Measurements from ENCODE around the gene NDUFB6.

- no peak for TF ChIP-seq PML (IDR thresholded peaks at IDR 0.05; ENCODE audit: low read length)
- TF ChIP-seq CTCF (IDR thresholded peaks at IDR 0.05 in 2 of 3, conservative IDR thresholded peaks at IDR 0.05 in 1 of 3; ENCODE audit: control insufficient read depth in 2 of 3, extremely low read depth in 1 of 3, insufficient read depth in 1 of 3, low read depth in 3 of 3, low read length in 3 of 3): no peak
- no peak for TF ChIP-seq MAX (IDR thresholded peaks at IDR 0.05; ENCODE audit: low read depth, low read length)
Observed at GRCh38 chr9:32554591-32554990, 18.4 kb downstream of the NDUFB6 start.

Measured in GM12878 (cell line).